Stimulated activated CD8-positive, alpha-beta memory T cell treated with anti-CD3 and anti-CD28 coated beads, Interleukin-4, amount 100 ng/mL, for 24 hours (primary cell): ENCODE data around the gene OR7G2.
"Not testable (repeated sequence)": the region's sequence is repeated elsewhere in the genome, so short reads cannot be mapped to it uniquely, and the experiment has no call there.

ENCODE experiments used
- DNase-seq: peaks from one replicate; pipeline ENCODE4 v3.0.0-alpha.2; 2020; ENCODE audit warnings: low read depth

The OR7G2 gene

DNA sequence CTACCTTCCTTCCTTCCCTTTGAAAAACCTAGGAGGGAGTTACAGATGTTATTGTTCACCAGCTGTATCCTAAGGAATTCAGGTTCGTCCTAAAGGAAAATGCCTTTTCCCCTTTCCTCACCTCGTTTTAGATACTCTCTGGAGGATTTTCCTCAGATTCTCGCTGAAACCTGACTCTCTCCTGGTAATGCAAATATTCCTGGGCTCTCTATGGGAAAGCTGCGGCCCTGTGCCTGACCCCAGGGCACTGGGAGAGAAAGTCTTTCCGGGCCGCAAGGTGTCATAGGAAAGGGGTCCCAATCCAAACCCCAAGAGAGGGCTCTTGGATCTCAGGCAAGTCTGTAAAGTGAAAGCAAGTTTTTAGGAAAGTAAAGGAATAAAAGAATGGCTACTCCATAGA lies 33.5 kb downstream of the OR7G2 start:
- no peak for DNase-seq

DNA sequence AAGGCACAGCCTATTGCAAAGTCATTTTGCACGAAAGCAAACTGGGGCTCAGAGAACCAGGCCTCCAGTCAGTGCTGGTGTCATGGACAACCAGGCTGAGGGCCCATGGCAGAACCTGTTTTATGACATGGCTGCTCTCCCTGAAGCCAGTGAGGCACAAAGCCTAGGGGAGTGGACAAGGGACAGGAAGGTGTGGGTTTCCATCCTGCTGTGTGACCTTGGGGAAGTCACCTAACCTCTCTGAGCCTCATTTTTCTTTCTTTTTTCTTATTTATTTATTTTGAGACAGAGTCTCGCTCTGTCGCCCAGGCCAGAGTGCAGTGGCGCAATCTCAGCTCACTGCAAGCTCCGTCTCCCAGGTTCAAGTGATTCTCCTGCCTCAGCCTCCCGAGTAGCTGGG lies 35.6 kb downstream of the OR7G2 start:
- DNase-seq: not testable (repeated sequence)

DNA sequence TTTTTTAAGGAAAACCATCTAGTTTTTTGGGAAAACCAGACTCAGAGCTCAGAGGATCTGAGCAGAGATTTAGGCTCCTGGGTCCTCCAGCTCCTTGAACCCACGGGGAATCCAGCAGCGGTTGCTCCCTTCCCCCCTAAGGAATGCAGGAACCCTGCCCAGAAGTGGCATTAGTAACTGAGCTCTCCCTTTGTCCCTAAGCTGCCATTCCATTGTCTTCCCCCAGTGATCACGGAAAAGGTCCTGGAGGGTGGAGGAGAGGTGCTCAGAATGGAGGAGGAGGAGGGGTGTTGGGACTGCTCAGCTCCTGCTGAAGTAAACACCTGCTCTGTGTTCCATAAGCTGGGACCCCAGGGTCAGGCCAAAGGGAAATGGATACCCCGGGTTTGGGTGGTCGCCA lies 37.2 kb downstream of the OR7G2 start:
- DNase-seq: no peak

DNA sequence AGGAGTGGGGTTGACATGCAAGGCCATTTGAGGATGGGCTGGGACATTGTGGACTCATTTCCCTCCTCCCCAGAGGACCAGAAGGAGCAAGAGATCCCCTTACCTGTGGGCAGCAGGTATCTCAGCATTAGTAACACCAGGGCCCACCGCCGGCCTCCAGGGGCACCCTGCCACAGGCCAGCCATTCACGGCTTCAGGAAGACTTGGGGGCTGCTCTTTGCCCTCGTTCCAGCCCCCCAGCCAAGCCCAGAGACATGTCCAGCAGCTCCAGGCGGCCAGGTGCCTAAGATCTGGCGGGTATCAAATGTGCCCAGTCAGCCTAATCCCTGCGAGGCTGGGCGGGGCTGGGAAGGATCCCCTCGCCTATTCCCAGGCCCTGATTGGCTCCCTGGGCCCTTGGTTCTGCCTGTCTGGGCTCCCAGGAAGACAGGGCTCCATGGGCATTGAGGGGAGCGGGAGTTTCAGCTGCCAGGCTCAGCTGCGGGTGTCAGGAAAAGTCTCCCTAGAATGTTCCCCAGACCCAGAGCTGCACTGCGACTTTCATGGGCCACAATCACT lies 41.7 kb downstream of the OR7G2 start:
- no peak for DNase-seq

DNA sequence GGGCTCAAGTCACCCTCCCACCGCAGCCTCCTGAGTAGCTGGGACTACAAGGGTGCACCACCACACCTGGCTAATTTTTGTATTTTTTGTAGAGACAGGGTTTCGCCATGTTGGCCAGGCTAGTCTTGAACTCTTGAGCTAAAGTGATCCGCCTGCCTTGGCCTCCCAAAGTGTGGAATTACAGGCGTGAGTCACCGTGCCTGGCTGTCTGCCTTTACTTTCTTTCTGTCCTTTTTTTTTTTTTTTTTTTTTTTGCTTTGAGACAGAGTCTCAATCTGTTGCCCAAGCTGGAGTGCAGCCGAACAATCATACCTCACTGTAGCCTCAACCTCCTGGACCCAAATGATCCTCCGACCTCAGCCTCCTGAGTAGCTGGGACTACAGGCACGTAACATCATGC lies 45.4 kb downstream of the OR7G2 start:
- no peak for DNase-seq

DNA sequence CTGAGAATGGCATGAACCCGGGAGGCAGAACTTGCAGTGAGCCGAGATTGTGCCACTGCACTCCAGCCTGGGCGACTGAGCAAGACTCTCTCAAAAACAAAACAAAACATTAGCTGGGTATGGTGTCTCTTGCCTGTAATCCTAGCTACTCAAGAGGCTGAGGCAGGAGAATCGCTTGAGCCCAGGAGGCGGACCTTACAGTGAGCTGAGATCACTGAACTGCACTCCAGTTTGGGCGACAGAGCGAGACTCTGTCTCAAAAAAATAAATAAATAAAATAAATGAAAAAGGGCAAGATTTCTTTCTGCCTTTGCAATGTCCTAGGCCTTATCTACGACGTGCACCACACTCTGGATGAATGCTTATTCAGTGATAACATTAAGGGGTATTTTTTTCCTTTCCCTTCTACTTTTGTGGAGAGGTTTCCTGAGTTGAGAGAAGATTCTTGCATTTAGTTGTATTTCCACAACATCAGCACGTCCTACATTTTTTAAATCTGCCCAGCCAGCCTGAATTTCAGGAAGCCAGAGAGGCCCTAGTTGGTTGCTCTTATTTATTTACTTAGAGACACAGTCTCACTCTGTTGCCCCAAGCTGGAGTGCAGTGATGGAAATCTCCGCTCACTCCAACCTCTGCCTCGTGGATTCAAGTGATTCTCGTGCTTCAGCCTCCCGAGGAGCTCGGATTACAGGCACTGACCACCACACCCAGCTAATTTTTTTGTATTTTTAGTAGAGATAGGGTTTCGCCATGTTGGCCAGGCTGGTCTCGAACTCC lies 46.5 kb downstream of the OR7G2 start:
- no peak for DNase-seq

DNA sequence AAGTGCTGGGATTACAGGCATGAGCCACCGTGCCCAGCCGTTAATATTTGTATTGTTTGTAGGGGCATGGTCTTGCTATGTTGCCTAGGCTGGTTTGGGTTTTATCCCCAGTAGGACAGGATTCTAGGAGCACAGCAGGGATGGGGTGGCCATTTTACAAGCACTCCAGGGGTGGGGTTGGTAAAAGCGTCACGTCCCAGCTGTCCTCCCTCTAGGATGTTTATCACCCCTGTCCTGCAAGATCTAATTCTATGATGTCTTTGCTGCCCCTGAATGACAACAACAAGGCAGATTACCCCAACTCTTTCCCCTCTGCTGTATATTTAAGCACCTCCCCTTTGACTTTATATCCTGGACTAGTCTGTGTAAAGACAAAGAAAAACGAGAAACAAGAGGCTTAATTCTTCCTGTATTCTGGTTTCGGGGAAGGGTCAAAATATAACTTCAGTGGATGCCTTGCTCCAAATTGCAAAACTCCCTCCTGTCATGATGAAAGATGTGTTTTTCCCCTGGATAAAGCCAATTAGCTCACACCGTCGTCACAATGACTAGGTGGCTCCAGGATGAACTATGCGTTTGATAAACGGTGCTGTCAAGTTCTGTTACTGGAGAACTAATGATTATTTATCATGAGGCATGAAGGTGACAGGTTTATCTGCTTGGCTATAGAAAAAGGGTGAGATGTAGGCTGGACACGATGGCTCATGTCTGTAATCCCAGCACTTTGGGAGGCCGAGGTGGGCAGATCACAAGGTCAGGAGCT lies 48.2 kb downstream of the OR7G2 start:
- DNase-seq: no peak

DNA sequence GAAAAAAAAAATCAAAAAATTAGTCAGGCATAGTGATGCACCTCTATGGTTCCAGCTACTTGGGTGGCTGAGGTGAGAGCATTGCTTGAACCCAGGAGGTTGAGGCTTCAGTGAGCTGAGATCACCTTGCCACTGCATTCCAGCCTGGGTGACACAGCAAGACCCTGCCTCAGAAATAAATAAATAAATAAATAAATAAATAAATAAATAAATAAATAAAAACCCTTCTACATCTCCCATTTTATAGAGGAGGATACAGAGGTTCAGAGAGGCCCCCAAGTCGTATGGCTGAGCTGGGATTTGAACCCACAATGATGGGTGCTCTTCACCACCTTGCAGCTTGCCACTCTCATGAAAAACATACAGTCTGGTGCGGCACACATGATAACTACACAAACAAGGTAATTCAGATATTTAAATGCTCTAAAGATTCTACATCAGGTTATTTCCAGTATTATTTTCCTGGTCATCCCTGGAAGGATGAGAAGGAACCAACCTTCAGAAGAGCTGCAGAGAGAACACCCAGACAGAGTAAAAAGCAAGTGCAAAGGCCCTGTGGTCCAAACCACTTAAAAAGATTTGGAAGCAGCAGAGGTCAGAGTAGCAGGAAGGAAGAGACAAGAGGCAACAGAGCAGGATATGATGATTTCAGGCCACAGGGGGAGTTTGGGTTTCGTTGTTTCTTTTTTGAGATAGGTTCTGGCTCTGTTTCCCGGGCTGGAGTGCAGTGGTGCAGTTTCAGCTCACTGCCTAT lies 49.6 kb downstream of the OR7G2 start:
- no peak for DNase-seq

DNA sequence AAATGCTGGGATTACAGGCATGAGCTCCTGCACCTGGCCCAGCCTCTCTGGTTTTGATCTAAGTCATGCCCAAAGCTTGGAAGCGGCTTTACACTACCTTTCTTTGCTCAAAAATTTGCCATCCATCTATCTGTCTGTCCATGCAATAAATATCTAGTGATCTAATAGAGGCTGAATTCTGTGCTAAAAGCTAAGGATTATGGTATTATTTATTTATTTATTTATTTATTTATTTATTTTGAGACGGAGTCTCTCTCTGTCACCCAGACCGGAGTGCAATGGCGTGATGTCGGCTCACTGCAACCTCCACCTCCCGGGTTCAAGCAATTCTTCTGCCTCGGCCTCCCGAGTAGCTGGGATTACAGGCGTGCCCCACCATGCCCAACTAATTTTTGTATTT lies 51.1 kb downstream of the OR7G2 start:
- not testable (repeated sequence) for DNase-seq

DNA sequence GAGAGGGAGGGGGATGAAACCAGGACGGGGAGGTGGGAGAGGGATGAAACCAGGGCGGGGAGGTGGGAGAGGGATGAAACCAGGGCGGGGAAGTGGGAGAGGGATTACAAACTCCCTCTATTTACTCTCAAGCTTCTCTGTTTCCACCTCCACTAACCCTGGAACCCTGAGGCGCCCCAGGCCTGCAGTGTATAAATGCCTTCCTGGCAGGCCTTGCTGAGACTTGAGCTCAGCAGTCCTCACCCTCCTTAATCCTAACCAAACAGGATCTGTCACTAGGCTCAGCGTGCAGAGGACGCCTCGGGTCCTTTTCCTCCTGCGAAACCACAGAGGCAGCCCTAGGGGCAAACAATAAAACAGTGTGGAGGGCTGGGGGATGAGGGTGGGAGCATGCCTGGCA lies 52.5 kb downstream of the OR7G2 start:
- DNase-seq: no peak

DNA sequence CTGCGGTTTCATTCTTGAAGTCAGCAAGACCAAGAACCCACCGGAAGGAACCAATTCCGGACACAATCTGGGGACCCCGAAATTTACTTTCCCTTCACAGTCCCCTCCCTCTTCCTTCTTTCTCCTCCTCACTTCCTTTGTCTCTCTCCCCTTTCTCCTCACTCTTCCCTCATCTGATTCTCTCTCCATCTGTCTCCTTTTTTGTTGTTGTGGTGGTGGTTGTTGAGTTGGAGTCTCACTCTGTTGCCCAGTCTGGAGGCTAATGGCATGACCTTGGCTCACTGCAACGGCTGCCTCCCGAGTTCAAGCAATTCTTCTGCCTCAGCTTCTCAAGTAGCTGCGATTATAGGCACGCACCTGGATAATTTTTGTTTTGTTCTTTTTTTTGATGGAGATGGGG lies 53.1 kb downstream of the OR7G2 start:
- no peak for DNase-seq

DNA sequence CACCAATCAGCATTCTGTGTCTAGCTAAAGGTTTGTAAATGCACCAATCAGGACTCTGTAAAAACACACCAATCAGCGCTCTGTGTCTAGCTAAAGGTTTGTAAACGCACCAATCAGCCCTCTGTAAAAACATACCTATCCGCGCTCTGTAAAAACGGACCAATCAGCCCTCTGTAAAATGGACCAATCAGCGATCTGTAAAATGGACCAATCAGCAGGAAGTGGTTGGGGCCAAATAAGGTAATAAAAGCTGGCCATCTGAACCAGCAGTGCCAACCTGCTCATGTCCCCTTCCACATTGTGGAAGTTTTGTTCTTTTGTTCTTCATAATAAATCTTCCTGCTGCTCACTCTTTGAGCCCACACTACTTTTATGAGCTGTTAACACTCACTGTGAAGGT lies 53.6 kb downstream of the OR7G2 start:
- DNase-seq: not testable (repeated sequence)

DNA sequence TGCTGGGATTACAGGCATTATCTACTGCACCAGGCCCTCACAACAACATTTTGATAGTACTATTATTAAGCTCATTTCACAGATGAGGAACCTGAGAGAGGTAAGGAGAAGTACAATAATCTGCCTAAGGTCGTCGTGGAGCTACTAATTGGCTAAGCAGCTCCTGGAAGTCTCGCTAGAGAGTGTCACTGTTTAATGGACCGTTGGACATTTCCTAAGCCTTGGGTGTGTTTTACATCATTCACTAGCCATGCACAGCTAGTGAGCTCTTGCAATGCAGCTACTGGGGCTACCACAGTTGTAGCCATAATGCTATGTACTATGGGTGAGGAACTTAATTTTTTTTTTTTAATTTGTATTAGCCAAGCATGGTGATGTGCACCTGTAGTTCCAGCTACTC lies 54.4 kb downstream of the OR7G2 start:
- DNase-seq: no peak
